Activated naive CD8-positive, alpha-beta T cell treated with anti-CD3 and anti-CD28 coated beads, Interleukin-2, amount 50 U/mL, for 24 hours (primary cell): ENCODE results near the gene EEF1AKMT3.

ENCODE experiments used
- ATAC-seq: fragments of 150-1000 bp; cut with Tn5 transposase; one replicate; pipeline ENCODE4 v1.10.0; 2021
- DNase-seq: peaks from one replicate; pipeline ENCODE4 v3.0.0; 2021
- H3K27ac Mint-ChIP-seq: one replicate; pipeline ENCODE4 v1.8.0; 2021; ENCODE audit warnings: mild to moderate bottlenecking, mixed read lengths
- H3K27me3 Mint-ChIP-seq: one replicate; pipeline ENCODE4 v1.8.0; 2021; ENCODE audit warnings: mixed read lengths
- H3K36me3 Mint-ChIP-seq: one replicate; pipeline ENCODE4 v1.8.0; 2021; ENCODE audit warnings: low read depth, mixed read lengths
- H3K4me1 Mint-ChIP-seq: one replicate; pipeline ENCODE4 v1.8.0; 2021; ENCODE audit warnings: mixed read lengths
- H3K4me3 Mint-ChIP-seq: one replicate; pipeline ENCODE4 v1.8.0; 2021; ENCODE audit warnings: mild to moderate bottlenecking, moderate library complexity, mixed read lengths
- H3K9me3 Mint-ChIP-seq: one replicate; pipeline ENCODE4 v1.8.0; 2021; ENCODE audit warnings: mixed read lengths

The EEF1AKMT3 gene

DNA sequence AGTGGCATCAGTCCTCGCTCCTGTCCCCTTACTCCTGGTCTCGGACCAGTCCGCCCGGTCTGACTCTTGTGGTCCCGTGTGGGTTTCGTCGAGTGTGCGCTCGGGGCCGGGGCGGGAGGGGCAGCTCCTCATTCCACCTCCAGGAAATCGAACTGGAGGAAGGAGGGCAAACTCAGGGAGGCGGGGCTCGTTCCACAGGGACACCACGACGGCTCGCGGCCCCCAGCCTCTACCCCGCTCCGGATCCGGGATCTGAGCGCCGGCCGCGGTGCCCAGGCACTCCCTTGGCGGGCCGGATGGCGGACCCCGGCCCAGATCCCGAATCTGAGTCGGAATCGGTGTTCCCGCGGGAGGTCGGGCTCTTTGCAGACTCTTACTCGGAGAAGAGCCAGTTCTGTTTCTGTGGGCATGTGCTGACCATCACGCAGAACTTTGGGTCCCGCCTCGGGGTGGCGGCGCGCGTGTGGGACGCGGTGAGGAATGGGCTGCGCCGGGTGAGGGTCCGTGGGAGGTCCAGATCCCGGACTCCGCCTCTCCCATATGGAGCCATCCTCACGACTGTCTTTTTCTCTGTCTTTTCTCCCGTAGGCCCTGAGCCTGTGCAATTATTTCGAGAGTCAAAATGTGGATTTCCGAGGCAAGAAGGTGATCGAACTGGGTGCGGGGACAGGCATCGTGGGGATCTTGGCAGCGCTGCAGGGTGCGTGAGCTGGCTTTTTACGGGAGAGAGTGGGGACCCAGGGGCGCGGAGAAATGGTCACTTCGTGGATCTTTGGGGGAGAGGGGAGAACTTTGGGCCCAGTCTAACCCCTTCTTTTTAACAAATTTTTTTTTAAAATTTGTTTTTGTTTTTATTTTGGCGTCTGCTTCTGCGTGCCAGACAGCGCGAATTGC lies at the start of gene EEF1AKMT3:
Gene EEF1AKMT3 (plus strand): TSS at position 186 of the 894 bp plus-strand sequence. CDS start 111 bp downstream, at position 297.
- H3K36me3 Mint-ChIP-seq = peaks cover 36% of the 10 kb centered on the region
- peak within 1 kb of the TSS; percentile 94 for H3K4me3 Mint-ChIP-seq
- DNase-seq (peak; percentile 52), ATAC-seq (peak; percentile 34)
- H3K4me1 Mint-ChIP-seq = peaks cover 33% of the 10 kb centered on the region
- no peaks in the 10 kb centered on the region for H3K27me3 Mint-ChIP-seq
- no peaks in the 10 kb centered on the region for H3K9me3 Mint-ChIP-seq
- peak within 1 kb of the TSS; percentile 96 for H3K27ac Mint-ChIP-seq

GRCh38 chr12:57722716-57723629 lies 49.4 kb upstream of the EEF1AKMT3 start:
- no peaks in the 10 kb centered on the region for H3K4me1 Mint-ChIP-seq
- H3K36me3 Mint-ChIP-seq = peaks cover 18% of the 10 kb centered on the region
- H3K27me3 Mint-ChIP-seq = no peaks in the 10 kb centered on the region
- DNase-seq (no peak), ATAC-seq (no peak)
- no peaks in the 10 kb centered on the region for H3K9me3 Mint-ChIP-seq
- no peak overlapping the region for H3K27ac Mint-ChIP-seq
- no peak overlapping the region for H3K4me3 Mint-ChIP-seq

DNA sequence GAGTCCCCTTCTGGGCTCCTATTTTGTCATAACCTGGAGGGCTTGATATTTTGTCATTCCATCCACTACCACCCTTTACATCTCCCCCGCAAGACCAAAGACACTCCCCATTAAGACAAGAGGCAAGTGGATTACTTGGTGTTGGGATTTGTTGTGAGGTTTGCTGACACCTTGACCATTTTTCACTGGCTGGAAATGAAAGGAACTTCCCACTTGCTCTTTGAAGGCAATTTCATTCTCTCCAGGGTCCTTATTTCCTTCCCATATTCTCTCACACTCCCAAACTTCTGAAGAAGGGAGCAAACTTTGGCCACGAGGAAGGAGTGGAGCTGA lies 48.8 kb upstream of the EEF1AKMT3 start:
- no peak overlapping the region for H3K27ac Mint-ChIP-seq
- DNase-seq = no peak
- H3K4me3 Mint-ChIP-seq = no peak overlapping the region
- peaks cover 17% of the 10 kb centered on the region for H3K36me3 Mint-ChIP-seq
- ATAC-seq = no peak
- H3K4me1 Mint-ChIP-seq = no peaks in the 10 kb centered on the region
- no peaks in the 10 kb centered on the region for H3K27me3 Mint-ChIP-seq
- no peaks in the 10 kb centered on the region for H3K9me3 Mint-ChIP-seq

GRCh38 chr12:57724003-57724935 lies 48.1 kb upstream of the EEF1AKMT3 start:
- no peak for ATAC-seq
- no peak for DNase-seq
- Mint-ChIP-seq H3K4me3 (no peak overlapping the region), H3K27ac (no peak overlapping the region), H3K4me1 (no peaks in the 10 kb centered on the region), H3K36me3 (peaks cover 13% of the 10 kb centered on the region), H3K9me3 (no peaks in the 10 kb centered on the region), H3K27me3 (no peaks in the 10 kb centered on the region)

DNA sequence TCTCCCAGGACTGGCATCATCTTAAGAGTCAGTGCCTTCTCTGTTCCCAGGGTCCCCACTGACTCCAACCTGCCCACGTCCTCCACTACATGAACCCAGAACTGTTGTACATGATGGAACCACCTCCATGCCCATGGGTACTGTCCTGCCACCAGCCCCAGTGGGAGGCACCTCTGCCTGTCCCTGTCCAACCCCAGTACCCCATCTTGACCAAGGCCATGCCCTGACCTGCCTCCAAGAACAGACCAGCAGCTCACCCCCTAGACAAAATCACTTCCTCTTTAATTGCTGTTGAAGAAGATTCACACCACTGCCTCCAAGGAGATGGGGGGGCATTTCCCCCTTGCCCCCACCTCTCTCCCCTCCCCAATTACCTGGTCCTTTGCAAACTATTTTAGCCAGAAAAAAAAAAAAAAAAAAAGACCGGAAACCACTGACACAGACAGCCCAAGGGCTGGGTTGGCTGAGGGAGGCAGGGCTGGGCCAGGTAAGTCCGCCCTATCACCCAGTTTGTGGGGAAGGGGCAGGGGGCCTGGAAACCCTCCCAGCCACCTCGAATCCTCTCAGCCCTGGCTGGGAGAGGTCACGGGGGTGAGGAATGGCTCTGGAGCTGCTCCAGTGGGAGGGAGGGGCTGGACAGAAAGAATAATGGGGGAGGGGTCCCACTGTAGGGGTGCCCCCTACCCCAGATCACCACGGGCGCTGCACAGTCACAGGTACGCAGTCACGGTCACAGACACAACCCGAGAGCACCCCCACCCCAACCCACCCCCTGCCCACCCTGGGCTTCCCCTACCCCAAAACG lies 47.3 kb upstream of the EEF1AKMT3 start:
- H3K36me3 Mint-ChIP-seq = peaks cover 11% of the 10 kb centered on the region
- H3K4me1 Mint-ChIP-seq = no peaks in the 10 kb centered on the region
- H3K9me3 Mint-ChIP-seq = no peaks in the 10 kb centered on the region
- H3K27ac Mint-ChIP-seq = no peak overlapping the region
- H3K27me3 Mint-ChIP-seq = no peaks in the 10 kb centered on the region
- ATAC-seq (no peak), DNase-seq (no peak)
- H3K4me3 Mint-ChIP-seq = no peak overlapping the region

- DNase-seq = no peak
- H3K36me3 Mint-ChIP-seq = peaks cover 14% of the 10 kb centered on the region
- H3K4me3 Mint-ChIP-seq = no peak overlapping the region
- H3K27ac Mint-ChIP-seq = no peak overlapping the region
- no peaks in the 10 kb centered on the region for H3K4me1 Mint-ChIP-seq
- no peak for ATAC-seq
- no peaks in the 10 kb centered on the region for H3K9me3 Mint-ChIP-seq
- H3K27me3 Mint-ChIP-seq = no peaks in the 10 kb centered on the region
Observed at GRCh38 chr12:57725851-57726150, 46.6 kb upstream of the EEF1AKMT3 start.

DNA sequence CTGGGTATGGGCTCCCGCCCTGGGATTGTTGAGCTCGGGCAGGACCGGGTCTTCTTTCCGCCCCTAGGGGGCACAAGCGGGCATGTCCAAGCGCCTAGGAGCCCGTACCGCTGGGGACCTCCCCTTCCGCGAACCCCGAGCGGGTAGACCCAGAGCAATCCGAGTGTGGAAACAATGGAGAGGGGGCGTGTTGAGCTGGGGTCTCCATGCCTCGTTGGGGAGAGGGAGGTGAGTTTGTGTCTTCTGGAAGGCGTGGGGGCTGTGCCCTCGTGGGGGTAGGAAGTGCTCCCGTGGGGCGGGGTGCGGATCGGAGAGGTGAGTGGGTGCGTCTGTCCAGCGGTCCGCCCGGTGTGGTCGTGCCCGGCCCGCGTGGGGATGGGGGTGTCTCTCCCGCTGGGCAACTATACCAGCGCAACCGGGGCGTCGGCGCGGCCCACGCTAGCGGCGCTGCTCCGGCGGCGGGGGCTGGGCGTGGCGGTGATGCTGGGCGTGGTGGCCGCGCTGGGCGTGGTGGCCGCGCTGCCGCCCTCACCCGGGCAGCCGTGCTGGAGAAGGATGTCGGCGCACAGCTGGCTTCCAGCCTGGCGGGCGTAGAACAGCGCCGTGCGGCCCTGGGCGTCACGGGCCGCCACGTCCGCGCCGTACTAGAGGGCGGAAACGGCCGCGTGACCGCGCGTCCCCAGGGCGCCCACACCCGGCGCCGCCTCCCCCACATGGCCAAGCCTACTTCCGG lies 46.1 kb upstream of the EEF1AKMT3 start:
- Mint-ChIP-seq H3K36me3 (peaks cover 15% of the 10 kb centered on the region), H3K27ac (no peak overlapping the region), H3K4me3 (no peak overlapping the region), H3K27me3 (no peaks in the 10 kb centered on the region), H3K4me1 (no peaks in the 10 kb centered on the region), H3K9me3 (no peaks in the 10 kb centered on the region)
- DNase-seq (peak; percentile 35), ATAC-seq (no peak)

- ATAC-seq = no peak
- peaks cover 21% of the 10 kb centered on the region for H3K36me3 Mint-ChIP-seq
- peak; percentile 1 for DNase-seq
- H3K27me3 Mint-ChIP-seq = no peaks in the 10 kb centered on the region
- H3K27ac Mint-ChIP-seq = no peak overlapping the region
- H3K4me1 Mint-ChIP-seq = no peaks in the 10 kb centered on the region
- no peaks in the 10 kb centered on the region for H3K9me3 Mint-ChIP-seq
- H3K4me3 Mint-ChIP-seq = no peak overlapping the region
Observed at GRCh38 chr12:57726884-57727757, 45.3 kb upstream of the EEF1AKMT3 start.

- Mint-ChIP-seq H3K4me3 (no peak overlapping the region), H3K9me3 (no peaks in the 10 kb centered on the region), H3K36me3 (peaks cover 25% of the 10 kb centered on the region), H3K4me1 (no peaks in the 10 kb centered on the region), H3K27me3 (no peaks in the 10 kb centered on the region), H3K27ac (no peak overlapping the region)
- ATAC-seq (no peak), DNase-seq (peak; percentile 1)
Observed at GRCh38 chr12:57727758-57728395, 44.5 kb upstream of the EEF1AKMT3 start.

- ATAC-seq (no peak), DNase-seq (no peak)
- H3K36me3 Mint-ChIP-seq = peaks cover 27% of the 10 kb centered on the region
- no peaks in the 10 kb centered on the region for H3K27me3 Mint-ChIP-seq
- H3K27ac Mint-ChIP-seq = no peak overlapping the region
- H3K4me1 Mint-ChIP-seq = no peaks in the 10 kb centered on the region
- H3K9me3 Mint-ChIP-seq = no peaks in the 10 kb centered on the region
- no peak overlapping the region for H3K4me3 Mint-ChIP-seq
Observed at GRCh38 chr12:57729321-57729844, 43.0 kb upstream of the EEF1AKMT3 start.

- H3K4me1 Mint-ChIP-seq = no peaks in the 10 kb centered on the region
- H3K36me3 Mint-ChIP-seq = peaks cover 33% of the 10 kb centered on the region
- H3K4me3 Mint-ChIP-seq = no peak overlapping the region
- DNase-seq (no peak), ATAC-seq (no peak)
- H3K27ac Mint-ChIP-seq = no peak overlapping the region
- no peaks in the 10 kb centered on the region for H3K9me3 Mint-ChIP-seq
- H3K27me3 Mint-ChIP-seq = no peaks in the 10 kb centered on the region
Observed at GRCh38 chr12:57730336-57731067, 41.9 kb upstream of the EEF1AKMT3 start.
